ENCODE data around the gene OSBPL6. TPM values are rescaled to one million over a fixed set of nuclear protein-coding genes. Genes with fewer than 3 reads are reported as not detected.
"Not testable (repeated sequence)": the region's sequence is repeated elsewhere in the genome, so short reads cannot be mapped to it uniquely, and the experiment has no call there.

The OSBPL6 gene
- total and polyA plus RNA-seq, 4 donors: 1.3 to 3.3 (median 2.2) TPM

- no peak overlapping the region for H3K27ac ChIP-seq (ENCODE audit: low read depth in 1 of 2, low read length in 2 of 2)
- WGBS: 33% methylated on average over 4 of the region's 4 CpGs
- TF ChIP-seq HNF4A (conservative IDR thresholded peaks at IDR 0.05) (no peak), TAF1 (conservative IDR thresholded peaks at IDR 0.05) (no peak), YY1 (IDR thresholded peaks at IDR 0.05) (no peak), RAD21 (IDR thresholded peaks at IDR 0.05) (no peak)
- H3K27me3 ChIP-seq (ENCODE audit: control insufficient read depth in 4 of 4, insufficient read depth in 4 of 4, low read length in 3 of 4): no peaks in the 10 kb centered on the region
- H3K36me3 ChIP-seq (ENCODE audit: control insufficient read depth in 4 of 4, insufficient read depth in 3 of 4, low read depth in 1 of 4, low read length in 3 of 4): no peaks in the 10 kb centered on the region
- no peaks in the 10 kb centered on the region for H3K9me3 ChIP-seq (ENCODE audit: control insufficient read depth in 4 of 4, low read length in 3 of 4)
- no peak for DNase-seq (ENCODE audit: low spot score)
- H3K9ac ChIP-seq (ENCODE audit: low read depth in 1 of 2, low read length in 2 of 2): no peak overlapping the region
- no peaks in the 10 kb centered on the region for H3K4me1 ChIP-seq (ENCODE audit: control insufficient read depth in 4 of 4, insufficient read depth in 4 of 4, low read length in 3 of 4)
- H3K4me3 ChIP-seq (ENCODE audit: low read depth in 1 of 3, low read length in 3 of 3): no peak overlapping the region
These were observed 210.1 kb downstream of the OSBPL6 start for GRCh38 chr2:178404368-178404767.

- no peak for TF ChIP-seq CTCF (IDR thresholded peaks at IDR 0.05; ENCODE audit: low read depth, low read length, missing input control)
- TF ChIP-seq HNF4A (conservative IDR thresholded peaks at IDR 0.05): no peak
- TF ChIP-seq EGR1 (IDR thresholded peaks at IDR 0.05; ENCODE audit: low read depth in 2 of 2): no peak
- no peak for TF ChIP-seq RAD21 (IDR thresholded peaks at IDR 0.05)
- no peak for TF ChIP-seq HNF4G (IDR thresholded peaks at IDR 0.05)
- no peak for TF ChIP-seq SP1 (IDR thresholded peaks at IDR 0.05)
- no peak for TF ChIP-seq GABPA (IDR thresholded peaks at IDR 0.05 in 1 of 2, conservative IDR thresholded peaks at IDR 0.05 in 1 of 2)
- no peak for TF ChIP-seq REST (IDR thresholded peaks at IDR 0.05)
- TF ChIP-seq TAF1 (conservative IDR thresholded peaks at IDR 0.05): no peak
- no peak for TF ChIP-seq JUND (IDR thresholded peaks at IDR 0.05)
- no peaks in the 10 kb centered on the region for H3K9me3 ChIP-seq (ENCODE audit: control insufficient read depth in 4 of 4, low read length in 3 of 4)
- DNase-seq (ENCODE audit: low spot score): no peak
- H3K36me3 ChIP-seq (ENCODE audit: control insufficient read depth in 4 of 4, insufficient read depth in 3 of 4, low read depth in 1 of 4, low read length in 3 of 4): no peaks in the 10 kb centered on the region
- peaks cover 0 to 8% (median 5%) of the 10 kb centered on the region in 4 donors for H3K4me1 ChIP-seq (ENCODE audit: control insufficient read depth in 4 of 4, insufficient read depth in 4 of 4, low read length in 3 of 4)
- WGBS: 86% methylated on average over 5 of the region's 5 CpGs
- no peak overlapping the region for H3K4me3 ChIP-seq (ENCODE audit: low read depth in 1 of 3, low read length in 3 of 3)
- H3K9ac ChIP-seq (ENCODE audit: low read depth in 1 of 2, low read length in 2 of 2): no peak overlapping the region
- H3K27ac ChIP-seq (ENCODE audit: low read depth in 1 of 2, low read length in 2 of 2): no peak overlapping the region
- H3K27me3 ChIP-seq (ENCODE audit: control insufficient read depth in 4 of 4, insufficient read depth in 4 of 4, low read length in 3 of 4): no peaks in the 10 kb centered on the region
These were observed 214.9 kb downstream of the OSBPL6 start for GRCh38 chr2:178409261-178409660.

GRCh38 chr2:178412047-178412446 is 217.7 kb downstream of the OSBPL6 start:
- no peak for DNase-seq (ENCODE audit: low spot score)
- Histone ChIP-seq H3K4me1 (ENCODE audit: control insufficient read depth in 4 of 4, insufficient read depth in 4 of 4, low read length in 3 of 4) (peaks cover 0 to 16% (median 9%) of the 10 kb centered on the region in 4 donors), H3K27me3 (ENCODE audit: control insufficient read depth in 4 of 4, insufficient read depth in 4 of 4, low read length in 3 of 4) (no peaks in the 10 kb centered on the region), H3K27ac (ENCODE audit: low read depth in 1 of 2, low read length in 2 of 2) (no peak overlapping the region), H3K9ac (ENCODE audit: low read depth in 1 of 2, low read length in 2 of 2) (no peak overlapping the region), H3K4me3 (ENCODE audit: low read depth in 1 of 3, low read length in 3 of 3) (no peak overlapping the region), H3K36me3 (ENCODE audit: control insufficient read depth in 4 of 4, insufficient read depth in 3 of 4, low read depth in 1 of 4, low read length in 3 of 4) (no peaks in the 10 kb centered on the region), H3K9me3 (ENCODE audit: control insufficient read depth in 4 of 4, low read length in 3 of 4) (no peaks in the 10 kb centered on the region)
- no peak for TF ChIP-seq GABPA (IDR thresholded peaks at IDR 0.05 in 1 of 2, conservative IDR thresholded peaks at IDR 0.05 in 1 of 2)
- no peak for TF ChIP-seq EGR1 (IDR thresholded peaks at IDR 0.05; ENCODE audit: low read depth in 2 of 2)
- no peak for TF ChIP-seq TAF1 (conservative IDR thresholded peaks at IDR 0.05)
- no peak for TF ChIP-seq SP1 (IDR thresholded peaks at IDR 0.05)
- no peak for TF ChIP-seq RAD21 (IDR thresholded peaks at IDR 0.05)
- no peak for TF ChIP-seq HNF4A (conservative IDR thresholded peaks at IDR 0.05)
- TF ChIP-seq ZBTB33 (IDR thresholded peaks at IDR 0.05): no peak
- TF ChIP-seq ATF3 (IDR thresholded peaks at IDR 0.05): no peak
- no peak for TF ChIP-seq HNF4G (IDR thresholded peaks at IDR 0.05)
- 76% methylated on average over 3 of the region's 3 CpGs for WGBS

GRCh38 chr2:178412453-178412852 is 218.1 kb downstream of the OSBPL6 start:
- not testable (repeated sequence) for DNase-seq (ENCODE audit: low spot score)

More at GRCh38 chr2:178412453-178412852, 218.1 kb downstream of the OSBPL6 start:
- not testable (repeated sequence) for H3K36me3 ChIP-seq (ENCODE audit: control insufficient read depth in 4 of 4, insufficient read depth in 3 of 4, low read depth in 1 of 4, low read length in 3 of 4); H3K27ac ChIP-seq (ENCODE audit: low read depth in 1 of 2, low read length in 2 of 2); H3K9ac ChIP-seq (ENCODE audit: low read depth in 1 of 2, low read length in 2 of 2); H3K27me3 ChIP-seq (ENCODE audit: control insufficient read depth in 4 of 4, insufficient read depth in 4 of 4, low read length in 3 of 4); H3K4me3 ChIP-seq (ENCODE audit: low read depth in 1 of 3, low read length in 3 of 3); H3K9me3 ChIP-seq (ENCODE audit: control insufficient read depth in 4 of 4, low read length in 3 of 4)
- WGBS: 96% methylated on average over 8 of the region's 8 CpGs
- H3K4me1 ChIP-seq (ENCODE audit: control insufficient read depth in 4 of 4, insufficient read depth in 4 of 4, low read length in 3 of 4): peaks cover 0 to 16% (median 9%) of the 10 kb centered on the region in 4 donors

Data from liver (tissue), 9 donors.